HG02759 (cell line): ENCODE results near the gene PITPNB.

Experiments
- ATAC-seq: cut with Tn5 transposase; IDR thresholded peaks from one replicate; pipeline ENCODE4 v1.9.1; 2021; ENCODE audit warnings: mild to moderate bottlenecking, moderate library complexity; ENCODE audit not compliant: unreplicated experiment

PITPNB gene

DNA sequence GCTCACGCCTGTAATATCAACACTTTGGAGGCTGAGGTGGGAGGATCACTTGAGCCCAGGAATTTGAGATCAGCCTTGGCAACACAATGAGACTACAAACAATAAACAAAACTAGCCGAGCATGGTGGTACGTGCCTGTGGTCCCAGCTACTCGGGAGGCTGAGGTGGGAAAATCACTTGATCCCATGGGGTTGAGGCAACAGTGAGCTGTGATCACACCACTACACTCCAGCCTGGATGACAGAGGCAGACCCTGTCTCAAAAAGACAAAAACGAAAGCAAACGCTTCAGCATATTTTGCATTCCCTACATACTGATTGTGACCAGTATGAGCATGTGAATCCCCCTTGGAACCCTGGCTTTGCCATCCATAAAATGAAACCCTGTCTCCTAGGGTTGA is 83.6 kb downstream of the PITPNB start:
- no peak for ATAC-seq

DNA sequence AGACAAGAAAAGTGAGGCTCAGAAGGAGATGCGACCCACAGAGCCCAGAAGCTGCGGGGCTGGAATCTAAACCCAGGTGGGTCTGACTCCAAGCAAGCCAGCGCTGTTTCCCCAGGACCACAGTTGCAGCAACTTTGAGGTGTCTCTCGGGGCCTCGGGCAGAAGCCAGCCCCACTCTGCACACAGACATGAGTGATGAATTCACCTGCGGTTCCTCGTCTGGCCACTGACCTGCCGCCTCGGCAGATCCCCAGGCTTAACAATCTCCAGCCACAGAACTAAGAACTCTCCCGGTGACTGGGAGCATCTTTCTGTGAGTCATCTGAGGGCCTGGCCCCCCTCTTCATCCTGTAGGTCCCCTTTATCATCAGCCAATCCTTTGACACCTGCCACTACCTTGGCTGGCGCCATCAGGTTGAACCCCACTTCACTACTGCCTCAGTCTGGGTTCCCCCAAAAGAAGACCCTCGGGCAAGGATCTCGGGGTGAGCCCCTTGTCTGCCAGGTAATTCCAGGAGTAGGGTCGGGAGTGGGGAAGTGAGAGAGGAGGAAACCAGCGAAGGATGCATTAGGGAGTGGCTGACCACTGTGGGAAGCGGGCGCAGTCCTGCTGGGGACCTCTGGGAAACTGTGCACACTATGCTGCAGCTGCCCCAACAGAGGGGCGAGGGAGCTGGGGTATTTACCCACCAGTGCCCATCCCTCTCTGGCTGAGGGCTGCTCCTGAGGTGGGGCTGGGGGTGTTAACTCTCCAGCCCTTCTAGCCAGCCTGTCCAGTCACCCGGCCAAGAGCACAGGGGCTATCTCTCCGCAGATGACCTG is 84.5 kb downstream of the PITPNB start:
- no peak for ATAC-seq

GRCh38 chr22:27833803-27834202 is 85.3 kb downstream of the PITPNB start:
- ATAC-seq, result no peak

- ATAC-seq, result no peak
Measured at GRCh38 chr22:27832606-27833005, 86.5 kb downstream of the PITPNB start.

DNA sequence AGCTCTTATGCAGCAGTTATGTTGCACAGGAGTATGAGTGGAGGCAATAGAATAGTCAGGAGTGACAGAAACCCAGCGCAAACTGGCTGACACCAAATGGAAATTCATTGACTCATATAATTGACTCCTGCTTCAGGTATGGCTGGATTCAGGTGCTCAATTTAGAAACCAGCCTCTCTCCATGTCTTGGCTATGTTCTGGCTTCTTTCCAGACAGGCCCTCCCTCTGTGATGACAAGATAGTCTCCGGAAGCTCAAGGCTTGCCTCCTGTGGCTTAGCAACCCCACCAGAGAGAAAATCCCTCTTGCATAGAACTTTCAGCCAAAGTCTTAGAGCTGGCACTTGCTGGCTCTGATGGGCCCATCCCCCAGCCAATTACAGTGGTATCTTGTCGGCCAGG is 89.4 kb downstream of the PITPNB start:
- ATAC-seq, result no peak

GRCh38 chr22:27827604-27828587 is 91.2 kb downstream of the PITPNB start:
- ATAC-seq, result no peak

GRCh38 chr22:27825174-27825573 is 93.9 kb downstream of the PITPNB start:
- no peak for ATAC-seq

DNA sequence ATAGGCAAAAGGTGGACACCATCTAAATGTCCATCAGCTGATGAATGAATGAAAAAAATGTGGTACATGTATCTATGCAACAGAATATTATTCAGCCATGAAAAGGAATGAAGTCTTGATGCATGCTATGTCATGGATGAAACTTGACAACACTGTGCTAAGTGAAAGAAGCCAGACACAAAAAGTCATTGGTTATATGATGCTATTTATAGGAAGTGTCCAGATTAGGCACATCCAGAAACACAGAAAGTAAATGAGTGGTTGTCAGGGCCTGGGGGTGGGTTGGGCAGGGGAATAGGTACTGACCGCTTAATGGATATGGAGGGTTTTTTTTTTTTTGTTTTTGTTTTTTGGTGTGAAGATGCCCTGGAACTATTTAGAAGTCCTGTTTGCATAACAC is 95.8 kb downstream of the PITPNB start:
- no peak for ATAC-seq

- no peak for ATAC-seq
Measured at GRCh38 chr22:27820896-27821866, 97.9 kb downstream of the PITPNB start.

- ATAC-seq, result no peak
Measured at GRCh38 chr22:27816552-27816951, 102.5 kb downstream of the PITPNB start.

DNA sequence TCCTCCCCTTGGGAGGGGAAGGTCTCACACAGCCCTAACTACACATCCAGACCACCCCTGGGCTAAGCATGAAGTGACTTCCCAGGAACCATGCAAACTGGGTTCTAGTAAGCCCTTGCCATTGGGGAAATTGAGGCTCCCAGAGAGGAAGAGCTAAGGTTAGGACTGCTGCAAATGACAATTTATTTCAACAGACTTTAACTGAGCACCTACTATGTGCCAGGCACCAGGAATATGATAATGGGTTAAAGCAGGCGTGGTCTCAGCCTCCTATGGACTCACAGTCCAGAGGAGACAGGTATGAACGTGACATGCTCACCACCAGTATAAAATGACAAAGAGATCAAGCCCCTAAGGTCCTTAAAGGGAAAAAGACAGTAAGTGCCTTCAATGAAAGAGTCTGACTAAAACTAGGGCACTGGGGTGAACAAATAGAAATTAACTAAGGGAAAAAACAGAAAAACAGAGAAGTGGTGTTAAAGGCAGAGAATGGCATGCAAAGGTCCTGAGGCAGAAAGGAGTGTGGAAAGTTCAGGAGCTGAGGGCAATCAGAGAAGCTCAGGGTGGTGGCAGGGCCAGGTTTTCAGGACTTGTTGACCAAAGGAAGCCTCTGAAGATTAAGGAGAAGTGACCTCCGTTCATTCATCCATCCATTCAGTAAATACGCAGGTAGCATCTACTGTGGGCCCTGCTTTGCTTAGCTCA is 103.1 kb downstream of the PITPNB start:
- ATAC-seq, result no peak

- no peak for ATAC-seq
Measured at GRCh38 chr22:27814993-27815392, 104.1 kb downstream of the PITPNB start.

DNA sequence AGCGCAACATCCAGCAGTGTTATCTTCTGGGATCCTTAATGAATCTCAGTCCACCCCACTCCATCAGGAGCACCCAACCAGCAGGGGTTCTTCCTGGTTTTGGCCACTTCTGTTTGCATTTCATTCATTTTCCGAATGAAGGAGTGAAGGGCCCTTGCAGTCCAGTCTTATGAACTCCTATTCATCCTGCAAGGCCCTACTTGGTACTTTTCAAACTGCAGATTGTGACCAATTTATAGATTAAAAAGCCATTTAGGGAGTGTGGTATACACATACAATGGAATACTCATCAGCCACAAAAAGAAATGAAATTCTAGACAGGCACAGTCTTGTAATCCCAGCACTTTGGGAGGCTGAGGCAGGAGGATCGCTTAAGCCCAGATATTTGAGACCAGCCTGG is 107.3 kb downstream of the PITPNB start:
- ATAC-seq, result no peak

DNA sequence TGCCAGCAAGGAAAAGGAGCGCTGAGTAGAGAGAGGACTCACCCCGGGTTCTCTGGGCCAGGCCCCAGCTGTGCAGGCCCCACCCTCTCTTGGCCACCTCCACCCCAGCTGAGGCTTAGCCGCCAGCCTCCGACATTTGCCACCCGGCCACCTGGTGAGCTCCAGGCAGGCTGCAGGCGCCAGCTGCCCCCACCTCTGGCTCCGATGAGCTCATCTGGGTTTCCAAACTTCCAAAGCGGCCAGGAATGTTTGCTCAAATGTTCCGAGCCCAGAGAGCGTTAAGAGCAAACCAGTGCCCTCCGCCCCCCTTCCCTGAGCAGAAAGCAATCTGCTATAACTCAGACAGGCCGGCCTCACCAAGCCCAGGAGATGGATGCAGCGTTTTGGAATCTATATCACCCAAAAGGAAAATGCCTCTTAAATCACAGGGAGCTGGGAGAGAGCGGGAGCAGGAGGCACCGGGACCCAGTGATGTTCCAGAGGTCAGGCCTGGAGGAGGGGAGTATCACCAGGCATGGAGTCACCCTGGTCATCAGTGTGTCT is 108.4 kb downstream of the PITPNB start:
- ATAC-seq, result no peak

- no peak for ATAC-seq
Measured at GRCh38 chr22:27809700-27810608, 109.1 kb downstream of the PITPNB start.

DNA sequence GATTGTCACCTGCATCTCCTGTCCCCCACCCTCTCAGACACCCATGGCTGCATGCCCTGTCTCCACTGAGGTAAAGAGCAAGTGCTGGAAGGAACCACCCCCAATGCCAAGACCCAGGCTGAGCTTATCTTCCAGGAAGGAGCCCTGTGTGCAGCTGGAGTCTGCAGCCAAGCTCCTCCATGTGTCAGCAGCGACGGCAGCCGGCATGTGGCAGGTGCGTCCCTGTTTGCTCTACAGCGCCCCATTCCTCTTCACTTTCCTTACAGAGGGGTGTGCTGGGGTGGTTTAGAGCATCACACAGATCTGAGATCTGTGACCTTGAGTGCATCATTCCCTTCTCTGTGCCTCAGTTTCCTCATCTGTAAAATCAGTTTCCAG is 109.8 kb downstream of the PITPNB start:
- no peak for ATAC-seq

- no peak for ATAC-seq
Measured at GRCh38 chr22:27808451-27809225, 110.4 kb downstream of the PITPNB start.

DNA sequence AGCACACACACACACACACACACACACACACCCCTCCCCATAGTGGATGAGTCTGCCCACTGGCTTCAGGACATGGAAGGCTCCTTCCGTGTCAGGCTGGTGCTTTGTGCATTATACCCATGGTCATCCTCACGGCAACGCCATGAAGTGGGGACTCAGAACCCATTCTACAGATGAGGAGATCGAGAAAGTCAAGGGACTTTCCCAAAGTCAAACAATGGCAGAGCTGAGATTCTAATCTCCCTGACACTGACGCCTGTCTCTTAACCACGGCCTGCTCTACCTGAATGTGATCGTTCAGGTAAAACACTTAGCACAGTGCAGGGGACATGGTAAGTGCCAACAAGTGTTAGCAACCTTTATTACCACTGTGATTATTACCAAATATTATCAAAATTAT is 113.2 kb downstream of the PITPNB start:
- ATAC-seq, result no peak
